ENCODE results near the gene NFIB. TPM values are rescaled to one million over a fixed set of nuclear protein-coding genes. Genes with fewer than 3 reads are reported as not detected.

Gene NFIB
- total RNA-seq, 2 experiments from 2014 or later: 13.7 to 25.1 TPM

DNA sequence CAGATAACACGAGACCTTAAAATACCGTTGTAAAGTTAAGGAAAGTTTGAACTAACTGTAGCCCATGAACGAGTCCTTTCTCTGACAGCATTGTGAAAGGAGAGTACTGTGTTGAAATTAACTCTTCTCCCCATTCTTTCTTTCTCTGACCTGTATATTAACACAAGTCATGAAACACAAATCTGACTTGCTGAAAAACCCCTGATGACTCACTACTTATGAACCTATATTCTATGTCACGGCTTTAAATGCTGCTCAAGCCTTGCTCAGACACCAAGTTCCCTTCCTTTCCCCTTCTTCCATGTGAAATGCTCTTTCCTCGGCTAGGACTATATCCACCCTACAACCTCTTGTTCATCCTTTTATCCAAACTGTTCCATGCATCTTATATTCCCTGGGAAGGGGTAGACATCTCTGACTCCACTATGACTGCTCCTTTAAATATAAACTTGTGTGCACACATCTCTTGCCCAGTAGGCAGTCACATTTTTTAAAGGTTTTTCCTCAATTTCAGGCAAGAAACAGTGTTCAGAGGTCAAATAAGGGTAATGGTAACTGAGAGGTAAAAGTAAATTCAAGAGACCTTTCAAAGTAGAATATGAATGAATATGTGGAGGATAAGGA is 142.9 kb downstream of the NFIB start:
- no peak overlapping the region for H2AFZ ChIP-seq (ENCODE audit: low read length)
- no peaks in the 10 kb centered on the region for H3K9me2 ChIP-seq (ENCODE audit: insufficient read depth, low read length)
- H3K36me3 ChIP-seq (ENCODE audit: insufficient read depth, low read length): no peaks in the 10 kb centered on the region; the same call in 1 of the 2 replicates
- TF ChIP-seq, protein P1, sequence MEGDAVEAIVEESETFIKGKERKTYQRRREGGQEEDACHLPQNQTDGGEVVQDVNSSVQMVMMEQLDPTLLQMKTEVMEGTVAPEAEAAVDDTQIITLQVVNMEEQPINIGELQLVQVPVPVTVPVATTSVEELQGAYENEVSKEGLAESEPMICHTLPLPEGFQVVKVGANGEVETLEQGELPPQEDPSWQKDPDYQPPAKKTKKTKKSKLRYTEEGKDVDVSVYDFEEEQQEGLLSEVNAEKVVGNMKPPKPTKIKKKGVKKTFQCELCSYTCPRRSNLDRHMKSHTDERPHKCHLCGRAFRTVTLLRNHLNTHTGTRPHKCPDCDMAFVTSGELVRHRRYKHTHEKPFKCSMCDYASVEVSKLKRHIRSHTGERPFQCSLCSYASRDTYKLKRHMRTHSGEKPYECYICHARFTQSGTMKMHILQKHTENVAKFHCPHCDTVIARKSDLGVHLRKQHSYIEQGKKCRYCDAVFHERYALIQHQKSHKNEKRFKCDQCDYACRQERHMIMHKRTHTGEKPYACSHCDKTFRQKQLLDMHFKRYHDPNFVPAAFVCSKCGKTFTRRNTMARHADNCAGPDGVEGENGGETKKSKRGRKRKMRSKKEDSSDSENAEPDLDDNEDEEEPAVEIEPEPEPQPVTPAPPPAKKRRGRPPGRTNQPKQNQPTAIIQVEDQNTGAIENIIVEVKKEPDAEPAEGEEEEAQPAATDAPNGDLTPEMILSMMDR (conservative IDR thresholded peaks at IDR 0.05; ENCODE audit: low read length): no peak
- no peak for TF ChIP-seq EZH2phosphoT487 (IDR thresholded peaks at IDR 0.05; ENCODE audit: borderline replicate concordance, low read depth, low read length)
- no peaks in the 10 kb centered on the region for H4K20me1 ChIP-seq (ENCODE audit: insufficient read depth, low read length)
- no TSS peak for BruUV-seq (replicated peaks)
- peaks cover 7% of the 10 kb centered on the region for H3K4me1 ChIP-seq (ENCODE audit: insufficient read depth, low read length, poor library complexity, severe bottlenecking)
- DNase-seq (ENCODE audit: low spot score): no peak
- no peak overlapping the region for H3K27ac ChIP-seq (ENCODE audit: low read depth, low read length, poor library complexity, severe bottlenecking)
- ChIA-PET CTCF (ENCODE audit: unreplicated experiment) (no interaction called here), POLR2A (no interaction called here)
- intact Hi-C loops (cut with micrococcal nuclease; ENCODE audit: unreplicated experiment): no loop called here
- H3K4me2 ChIP-seq (ENCODE audit: low read length): no peak overlapping the region
- H3K4me3 ChIP-seq (ENCODE audit: low read depth, low read length, poor library complexity, severe bottlenecking): no peak overlapping the region
- no peaks in the 10 kb centered on the region for H3K79me2 ChIP-seq (ENCODE audit: insufficient read depth, low read depth, low read length)
- H3K9me3 ChIP-seq (ENCODE audit: low read length): no peaks in the 10 kb centered on the region

DNA sequence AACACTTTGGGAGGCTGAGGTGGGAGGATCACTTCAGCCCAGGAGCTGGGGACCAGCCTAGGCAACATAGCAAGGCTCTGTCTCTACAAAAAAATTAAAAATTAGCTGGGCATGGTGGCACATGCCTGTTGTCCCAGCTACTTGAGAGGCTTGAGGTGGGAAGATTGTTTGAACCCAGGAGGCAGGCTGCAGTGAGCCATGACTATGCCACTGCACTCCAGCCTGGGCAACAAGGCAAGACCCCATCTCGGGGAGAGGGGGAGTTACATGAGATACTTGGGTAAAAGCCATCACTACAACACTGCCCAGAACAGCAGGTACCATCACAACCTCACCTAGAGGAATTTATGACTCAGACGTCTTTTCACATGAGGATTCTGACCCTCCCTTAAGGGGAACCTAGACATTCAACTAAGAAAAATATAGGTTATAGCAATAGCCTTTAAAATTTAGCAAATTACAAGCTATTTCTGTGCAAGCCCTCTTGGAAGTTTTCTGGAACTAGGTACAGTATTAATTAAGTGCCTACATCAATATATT is 143.5 kb downstream of the NFIB start:
- H2AFZ ChIP-seq (ENCODE audit: low read length): no peak overlapping the region
- H3K27ac ChIP-seq (ENCODE audit: low read depth, low read length, poor library complexity, severe bottlenecking): no peak overlapping the region
- H3K79me2 ChIP-seq (ENCODE audit: insufficient read depth, low read depth, low read length): no peaks in the 10 kb centered on the region
- no peak for DNase-seq (ENCODE audit: low spot score)
- no peak overlapping the region for H3K4me2 ChIP-seq (ENCODE audit: low read length)
- intact Hi-C loops (cut with micrococcal nuclease; ENCODE audit: unreplicated experiment): no loop called here
- H4K20me1 ChIP-seq (ENCODE audit: insufficient read depth, low read length): no peaks in the 10 kb centered on the region
- no peaks in the 10 kb centered on the region for H3K9me2 ChIP-seq (ENCODE audit: insufficient read depth, low read length)
- H3K4me1 ChIP-seq (ENCODE audit: insufficient read depth, low read length, poor library complexity, severe bottlenecking): peaks cover 7% of the 10 kb centered on the region
- TF ChIP-seq EZH2phosphoT487 (IDR thresholded peaks at IDR 0.05; ENCODE audit: borderline replicate concordance, low read depth, low read length): no peak
- TF ChIP-seq, protein P1 (conservative IDR thresholded peaks at IDR 0.05; ENCODE audit: low read length): no peak
- ChIA-PET POLR2A (no interaction called here), CTCF (ENCODE audit: unreplicated experiment) (no interaction called here)
- BruUV-seq (replicated peaks): no TSS peak
- H3K4me3 ChIP-seq (ENCODE audit: low read depth, low read length, poor library complexity, severe bottlenecking): no peak overlapping the region
- H3K36me3 ChIP-seq (ENCODE audit: insufficient read depth, low read length): no peaks in the 10 kb centered on the region; the same call in 1 of the 2 replicates
- H3K9me3 ChIP-seq (ENCODE audit: low read length): no peaks in the 10 kb centered on the region

DNA sequence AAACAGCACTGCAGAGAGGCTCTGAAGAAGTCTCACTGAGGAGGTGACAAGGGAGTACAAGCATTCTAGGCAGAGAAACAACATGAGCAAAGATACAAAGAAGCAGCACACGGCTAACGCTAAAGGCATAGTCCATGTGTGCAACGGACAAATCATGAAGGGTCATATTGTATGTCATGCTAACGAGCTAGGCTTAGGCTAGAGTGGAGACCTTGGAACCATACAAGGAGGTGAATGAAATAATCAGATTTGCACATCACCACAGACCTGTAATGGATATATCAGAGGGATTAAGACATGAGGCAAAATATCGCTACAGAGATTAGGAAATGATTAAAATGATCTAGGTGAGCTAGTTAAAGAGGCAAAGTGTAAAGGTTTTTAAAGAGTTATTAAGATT is 145.6 kb downstream of the NFIB start:
- CTCF ChIA-PET (ENCODE audit: unreplicated experiment): no interaction called here
- POLR2A ChIA-PET: no interaction called here
- no peak for DNase-seq (ENCODE audit: low spot score)

More for the DNA sequence above, 145.6 kb downstream of the NFIB start:
- Histone ChIP-seq H2AFZ (ENCODE audit: low read length) (no peak overlapping the region), H3K9me3 (ENCODE audit: low read length) (no peaks in the 10 kb centered on the region), H3K4me2 (ENCODE audit: low read length) (no peak overlapping the region), H3K79me2 (ENCODE audit: insufficient read depth, low read depth, low read length) (no peaks in the 10 kb centered on the region), H3K9me2 (ENCODE audit: insufficient read depth, low read length) (no peaks in the 10 kb centered on the region), H3K4me1 (ENCODE audit: insufficient read depth, low read length, poor library complexity, severe bottlenecking) (peaks cover 7% of the 10 kb centered on the region), H3K27ac (ENCODE audit: low read depth, low read length, poor library complexity, severe bottlenecking) (no peak overlapping the region), H4K20me1 (ENCODE audit: insufficient read depth, low read length) (no peaks in the 10 kb centered on the region), H3K36me3 (ENCODE audit: insufficient read depth, low read length) (no peaks in the 10 kb centered on the region), H3K4me3 (ENCODE audit: low read depth, low read length, poor library complexity, severe bottlenecking) (no peak overlapping the region)
- TF ChIP-seq, protein P1 (conservative IDR thresholded peaks at IDR 0.05; ENCODE audit: low read length): no peak
- no peak for TF ChIP-seq EZH2phosphoT487 (IDR thresholded peaks at IDR 0.05; ENCODE audit: borderline replicate concordance, low read depth, low read length)
- no TSS peak for BruUV-seq (replicated peaks)
- intact Hi-C loops (cut with micrococcal nuclease; ENCODE audit: unreplicated experiment): no loop called here
